Stimulated activated CD4-positive, alpha-beta T cell treated with anti-CD3 and anti-CD28 coated beads, Interleukin-12 subunit alpha, Interleukin-12 subunit beta, amount 100 ng/mL, for 4 hours (primary cell): ENCODE measurements around the gene HTR1B.

ENCODE experiments used
- DNase-seq: peaks from one replicate; pipeline ENCODE4 v3.0.0-alpha.2; 2020

The HTR1B gene

DNA sequence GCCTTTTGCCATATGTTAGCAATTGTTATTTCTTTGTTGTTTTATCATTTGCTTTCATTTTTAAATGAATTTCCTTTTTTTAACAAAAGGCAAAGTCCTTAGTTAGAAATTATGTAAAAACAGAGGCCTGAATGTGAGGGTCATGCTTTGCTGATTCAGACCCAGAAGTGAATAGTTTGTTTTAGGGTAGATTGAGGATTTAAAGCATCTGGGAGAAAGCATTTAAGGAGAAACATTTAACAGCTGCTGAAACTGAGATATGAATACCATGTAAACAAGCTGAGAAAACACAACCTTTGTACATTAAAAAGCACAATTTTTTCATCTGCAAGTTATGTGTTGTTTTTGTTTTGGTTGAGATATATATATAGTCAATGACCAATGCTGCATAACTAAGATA is 8.0 kb downstream of the HTR1B start:
- DNase-seq = no peak

DNA sequence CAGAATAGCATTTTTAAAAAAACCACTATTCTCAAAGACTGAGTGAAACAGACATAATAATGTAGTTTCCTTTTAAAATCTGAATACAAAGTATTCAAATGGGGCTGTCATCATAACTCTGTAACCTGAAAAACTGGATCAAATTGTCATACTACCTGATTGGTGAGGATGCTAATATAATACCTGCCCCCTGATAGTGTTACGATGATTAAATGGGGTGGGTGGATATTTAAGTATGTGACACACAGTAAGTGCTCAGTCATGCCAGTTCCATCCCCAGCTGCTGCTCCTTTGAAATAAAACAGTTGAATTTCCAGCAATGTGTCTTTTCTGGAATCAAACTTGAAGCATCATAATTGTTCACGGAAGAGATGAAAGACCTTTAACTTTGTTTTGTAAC is 8.9 kb downstream of the HTR1B start:
- DNase-seq = no peak

DNA sequence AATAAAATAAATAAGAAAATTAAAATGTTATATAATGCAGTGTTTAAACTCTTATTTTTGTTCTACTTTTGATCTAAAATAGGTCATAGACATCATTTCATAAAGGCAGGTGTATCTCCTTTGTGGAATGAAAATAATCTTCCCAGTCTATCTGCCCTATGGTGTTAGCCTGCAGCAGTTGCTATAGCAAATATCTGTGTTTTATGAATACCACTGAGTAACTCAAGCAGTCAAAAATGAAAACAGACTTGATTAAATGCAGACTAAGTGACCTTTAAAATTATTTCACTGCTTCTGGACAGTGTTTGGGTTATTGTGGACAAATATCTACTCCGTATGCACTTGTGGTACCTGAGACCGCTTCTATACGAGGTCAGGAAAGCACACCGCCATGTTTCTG is 11.8 kb downstream of the HTR1B start:
- DNase-seq = no peak

DNA sequence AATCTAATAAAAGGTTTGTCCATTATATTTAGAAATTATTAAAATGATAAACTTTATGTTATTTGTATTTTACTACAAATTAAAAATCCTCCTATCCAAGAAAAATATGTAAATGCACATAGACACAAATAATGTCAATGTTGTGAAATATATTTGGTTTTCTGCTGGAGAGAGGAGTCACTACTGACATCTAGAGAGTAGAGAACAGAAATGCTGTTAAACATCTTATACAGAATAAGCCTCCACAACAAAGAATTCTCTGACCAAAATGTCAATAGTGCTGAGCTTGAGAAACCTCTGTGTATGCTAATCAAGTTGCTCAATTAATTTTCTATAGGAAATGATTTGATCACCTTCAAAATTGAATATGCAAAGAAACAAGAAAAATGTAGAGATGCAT is 12.4 kb downstream of the HTR1B start:
- DNase-seq = no peak

DNA sequence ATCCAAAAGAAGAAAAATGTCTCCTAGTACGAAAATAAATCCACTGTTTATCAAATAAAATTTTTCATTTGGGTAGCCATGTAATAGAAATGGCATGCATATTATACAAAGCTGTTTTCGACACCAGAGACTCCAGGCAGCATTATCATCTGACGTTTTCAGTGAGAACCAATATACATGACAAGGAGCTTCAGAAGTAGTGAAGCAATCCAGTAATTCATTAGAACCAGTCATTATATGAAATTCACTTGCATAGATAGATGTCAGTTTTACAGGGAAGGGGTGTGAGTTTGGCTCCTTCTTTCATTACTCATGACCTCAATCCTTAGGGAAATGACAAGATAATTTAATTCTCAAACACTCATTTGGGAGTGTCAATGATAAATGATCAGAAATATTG is 14.7 kb downstream of the HTR1B start:
- no peak for DNase-seq

DNA sequence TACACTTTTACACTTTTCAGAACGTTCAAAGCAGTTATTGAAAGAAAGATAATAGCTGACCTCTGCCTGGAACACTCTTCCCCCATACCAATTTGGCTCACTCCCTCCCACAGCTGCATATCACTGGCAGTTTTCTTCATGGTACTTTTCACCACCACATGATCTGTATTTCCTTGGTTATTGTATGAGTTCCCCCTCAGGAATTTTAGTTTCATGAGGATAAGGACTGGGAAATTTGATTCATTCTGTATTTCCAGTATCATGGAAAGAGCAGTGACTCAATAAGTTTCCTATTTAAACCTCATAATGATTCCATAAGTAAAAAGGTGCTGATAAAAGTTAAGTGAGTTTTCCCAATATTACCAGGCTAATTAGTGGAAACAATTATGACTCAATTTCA is 16.0 kb downstream of the HTR1B start:
- DNase-seq = no peak

DNA sequence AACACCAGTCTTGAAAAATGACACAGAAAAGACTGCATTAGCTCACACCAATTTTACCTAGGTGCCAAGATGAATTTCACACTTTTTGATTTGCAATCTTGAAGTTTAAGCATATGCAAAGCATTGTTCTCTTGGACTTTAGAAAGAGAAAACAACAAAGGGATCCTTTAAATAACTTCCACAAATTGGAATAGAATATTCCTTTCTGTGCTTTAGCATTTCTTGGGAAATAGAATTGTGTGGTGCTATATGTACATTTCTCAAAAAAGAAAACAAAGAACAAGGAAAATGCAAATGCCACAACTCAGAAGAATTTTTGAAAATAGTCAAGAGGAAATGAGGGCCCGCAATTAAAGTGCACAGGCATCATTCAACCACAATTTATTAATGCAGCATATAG is 17.0 kb downstream of the HTR1B start:
- no peak for DNase-seq

DNA sequence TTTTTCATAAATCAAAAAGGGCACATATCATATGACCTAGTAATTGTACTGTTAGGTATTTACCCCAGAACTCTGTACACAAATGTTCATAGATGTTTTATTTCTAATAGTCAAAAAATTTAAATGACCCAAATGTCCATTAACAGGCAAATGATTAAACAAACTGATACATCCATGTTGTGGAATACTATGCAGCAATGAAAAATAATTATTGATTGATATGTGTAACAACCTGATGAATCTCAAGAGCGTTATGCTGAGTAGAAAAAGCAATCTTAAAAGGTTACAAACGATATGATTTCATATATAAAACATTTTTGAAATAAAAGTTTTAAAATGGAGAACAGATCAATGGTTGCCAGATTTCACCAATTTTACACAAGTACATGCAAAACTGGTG is 18.1 kb downstream of the HTR1B start:
- no peak for DNase-seq

DNA sequence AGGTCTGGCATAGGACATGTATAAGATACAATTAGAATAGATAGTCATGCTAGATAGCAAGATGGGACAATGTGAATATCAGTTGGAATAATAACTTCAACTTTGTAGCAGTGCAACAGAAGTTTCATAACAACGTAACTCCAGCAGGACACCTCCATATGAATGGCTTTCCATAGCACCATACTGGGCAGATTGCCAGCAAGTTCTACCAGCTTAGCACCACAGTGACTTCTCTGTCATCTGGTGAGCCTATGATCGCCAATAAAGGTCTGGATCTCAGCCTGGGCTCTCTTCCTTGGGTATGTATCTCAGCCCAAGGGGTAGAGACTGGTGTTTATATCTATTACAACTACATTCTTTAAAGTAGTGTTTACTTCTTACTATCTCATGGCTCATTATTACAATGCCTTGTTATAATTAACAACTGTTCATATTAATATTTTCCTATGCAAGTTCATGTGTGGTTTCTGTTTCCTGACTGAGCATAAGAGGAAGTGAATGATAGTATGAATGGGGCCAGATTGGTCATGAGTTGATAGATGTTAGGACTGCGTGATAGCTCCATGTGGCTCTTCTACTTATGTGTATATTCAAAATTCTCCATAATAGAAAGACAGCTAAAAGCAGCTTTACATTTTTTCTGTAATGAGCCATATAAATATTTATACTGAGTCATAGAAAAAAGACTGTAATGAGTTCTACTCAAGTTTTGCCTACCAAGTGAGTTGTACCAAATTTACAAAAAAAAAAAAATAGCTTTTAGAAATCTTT is 22.9 kb downstream of the HTR1B start:
- DNase-seq = no peak

DNA sequence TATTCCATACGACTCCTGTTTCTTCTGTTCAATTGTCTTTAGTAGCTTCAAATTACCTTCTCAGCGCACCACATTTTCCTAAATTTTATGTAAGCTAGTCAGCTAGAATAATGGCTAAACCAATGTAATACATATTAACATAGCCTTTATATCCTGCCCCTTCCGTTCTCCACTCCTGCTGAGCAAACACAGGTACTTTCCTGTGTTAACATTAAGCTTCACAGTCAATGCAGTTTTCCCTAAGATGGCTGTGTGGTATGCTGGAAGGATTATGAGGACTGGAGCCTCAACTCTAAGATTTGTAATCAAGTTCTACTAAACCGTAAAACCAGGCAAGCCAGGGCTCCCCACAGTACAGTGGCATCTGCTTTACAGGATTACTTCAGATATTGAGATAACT is 29.4 kb downstream of the HTR1B start:
- DNase-seq = no peak

DNA sequence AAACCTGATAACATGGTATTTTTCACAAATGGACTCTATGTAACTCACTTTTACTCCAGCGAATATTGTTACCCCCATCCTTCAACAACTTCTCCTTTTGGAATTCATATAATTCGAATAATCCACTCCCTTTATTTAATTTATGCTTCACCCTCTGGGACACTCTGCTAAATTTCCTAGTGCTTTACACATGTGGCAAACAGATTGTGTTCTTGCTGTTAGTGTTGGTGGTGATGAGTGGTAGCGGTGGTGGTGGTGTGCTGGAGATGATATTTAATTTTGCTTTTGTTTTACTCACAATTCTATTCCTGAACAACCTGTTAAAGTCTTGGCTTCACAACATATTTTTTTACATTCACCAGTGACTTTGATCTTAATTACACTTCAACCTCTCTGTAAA is 32.8 kb downstream of the HTR1B start:
- DNase-seq = no peak

DNA sequence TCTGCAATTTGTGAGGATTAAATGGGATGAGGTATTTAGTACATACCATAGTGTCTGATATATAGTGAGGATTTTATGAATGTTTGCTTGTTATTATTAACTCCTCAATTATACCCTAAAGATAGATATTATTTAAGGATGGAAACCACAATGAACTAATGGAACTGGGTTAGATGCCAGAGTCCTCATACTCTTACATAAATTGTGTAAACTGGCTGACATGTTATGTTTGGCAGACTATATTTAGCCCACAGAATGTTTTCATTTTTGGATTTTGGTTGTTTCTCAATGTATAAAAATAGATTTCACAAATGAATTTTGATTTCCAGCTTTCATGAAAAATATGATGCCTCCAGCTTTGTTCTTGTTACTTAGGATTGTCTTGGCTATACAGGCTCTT is 37.6 kb downstream of the HTR1B start:
- DNase-seq = no peak

DNA sequence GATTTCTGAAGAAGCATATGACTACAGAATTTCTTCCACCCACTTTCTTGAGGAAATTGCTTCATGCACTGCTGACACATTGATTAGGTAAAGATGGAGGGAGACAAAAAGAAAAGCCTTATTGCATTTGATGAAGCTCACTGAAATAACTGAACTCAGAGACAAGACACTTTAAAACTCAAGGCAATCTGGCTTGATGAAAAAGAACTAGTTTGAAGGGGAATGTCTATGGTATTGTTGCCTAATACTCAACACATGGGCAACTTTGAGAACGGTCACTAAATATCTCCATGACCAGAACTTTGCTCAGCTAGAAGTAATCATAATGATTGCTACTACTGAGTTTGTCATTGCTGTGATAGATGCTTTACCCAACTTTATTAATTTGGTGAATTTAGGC is 38.1 kb downstream of the HTR1B start:
- no peak for DNase-seq

DNA sequence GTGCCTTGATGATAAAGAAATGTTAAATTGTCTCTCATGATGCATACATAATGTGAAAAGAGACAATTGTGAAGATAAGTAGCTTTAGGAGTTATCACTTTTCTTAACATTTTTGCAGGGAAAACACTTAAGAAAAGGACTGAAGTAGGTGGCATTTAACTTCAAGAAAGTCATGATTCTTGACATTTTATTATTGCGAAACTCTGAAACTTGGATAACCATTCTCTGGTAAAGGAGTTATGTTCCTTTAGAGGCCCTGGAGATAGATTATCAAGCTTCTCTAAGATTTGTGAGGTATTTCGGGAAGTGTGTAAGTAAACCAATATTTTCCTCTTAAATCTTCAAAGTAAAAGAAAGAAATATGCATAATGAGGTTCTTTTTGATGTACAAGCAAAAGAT is 38.5 kb downstream of the HTR1B start:
- DNase-seq = no peak

DNA sequence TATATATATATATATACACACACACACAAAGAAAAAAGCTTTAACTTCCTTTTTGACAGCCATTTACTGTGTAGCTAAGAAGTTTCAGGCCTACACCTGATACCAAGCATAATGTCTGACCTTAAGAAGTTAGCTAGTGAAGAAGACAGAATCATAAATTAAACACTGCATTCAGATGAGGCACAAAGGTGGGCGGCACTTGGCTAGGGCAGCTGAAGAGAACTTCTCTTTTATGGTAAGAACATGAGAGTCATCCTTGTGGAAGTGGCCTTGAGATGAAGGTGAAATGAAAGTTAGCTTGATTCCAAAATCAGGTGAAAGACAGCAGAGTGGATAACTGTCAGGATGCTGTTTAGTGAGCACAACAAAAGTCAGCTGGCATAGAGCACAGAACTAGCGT is 46.5 kb downstream of the HTR1B start:
- DNase-seq = no peak

DNA sequence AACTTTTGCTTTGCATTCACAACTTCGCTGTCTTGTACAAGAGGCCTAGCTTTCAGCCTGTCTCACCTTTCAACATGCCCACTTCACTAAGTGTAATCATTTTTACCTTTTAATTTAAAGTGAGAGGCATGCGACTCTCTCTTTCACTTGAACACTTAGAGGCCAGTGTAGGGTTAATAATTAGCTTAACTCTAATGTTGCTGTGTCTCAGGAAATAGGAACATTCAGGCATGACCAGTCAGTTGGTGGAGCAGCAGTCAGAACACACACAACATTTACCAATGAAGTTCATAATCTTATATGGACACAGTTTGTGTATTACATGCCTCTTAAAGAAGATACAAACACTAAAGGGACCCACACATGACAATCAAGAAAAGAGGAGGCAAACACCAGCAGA is 47.6 kb downstream of the HTR1B start:
- no peak for DNase-seq
